Measurements from ENCODE around the gene MAST4. TPM values are rescaled to one million over a fixed set of nuclear protein-coding genes. Genes with fewer than 3 reads are reported as not detected.

The MAST4 gene
- total and polyA plus RNA-seq, 2 of the 8 experiments (the other 6 are each of a cell fraction or from before 2014, with no cell fraction given), result 1.5 to 2.6 TPM

DNA sequence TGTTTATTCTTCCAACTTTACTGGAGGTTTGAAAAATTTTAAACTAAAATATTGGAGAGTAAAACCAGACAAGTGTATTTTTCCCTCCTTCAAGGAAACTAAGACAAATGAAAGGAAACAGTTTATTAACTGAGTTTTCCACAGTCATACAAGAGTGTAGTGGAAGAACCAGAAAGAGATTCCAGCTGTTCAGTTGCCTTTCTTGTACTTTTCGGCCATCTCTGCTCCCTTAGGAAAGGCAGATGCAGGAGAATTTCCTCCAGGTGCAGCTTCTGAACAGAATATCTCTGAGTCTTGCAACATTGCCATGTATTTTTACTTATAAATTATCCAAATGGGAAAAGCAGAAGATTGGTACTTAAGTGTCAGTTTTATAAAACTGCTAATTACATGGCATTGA lies 217.1 kb downstream of the MAST4 start (continued):
- TF ChIP-seq, protein P1, sequence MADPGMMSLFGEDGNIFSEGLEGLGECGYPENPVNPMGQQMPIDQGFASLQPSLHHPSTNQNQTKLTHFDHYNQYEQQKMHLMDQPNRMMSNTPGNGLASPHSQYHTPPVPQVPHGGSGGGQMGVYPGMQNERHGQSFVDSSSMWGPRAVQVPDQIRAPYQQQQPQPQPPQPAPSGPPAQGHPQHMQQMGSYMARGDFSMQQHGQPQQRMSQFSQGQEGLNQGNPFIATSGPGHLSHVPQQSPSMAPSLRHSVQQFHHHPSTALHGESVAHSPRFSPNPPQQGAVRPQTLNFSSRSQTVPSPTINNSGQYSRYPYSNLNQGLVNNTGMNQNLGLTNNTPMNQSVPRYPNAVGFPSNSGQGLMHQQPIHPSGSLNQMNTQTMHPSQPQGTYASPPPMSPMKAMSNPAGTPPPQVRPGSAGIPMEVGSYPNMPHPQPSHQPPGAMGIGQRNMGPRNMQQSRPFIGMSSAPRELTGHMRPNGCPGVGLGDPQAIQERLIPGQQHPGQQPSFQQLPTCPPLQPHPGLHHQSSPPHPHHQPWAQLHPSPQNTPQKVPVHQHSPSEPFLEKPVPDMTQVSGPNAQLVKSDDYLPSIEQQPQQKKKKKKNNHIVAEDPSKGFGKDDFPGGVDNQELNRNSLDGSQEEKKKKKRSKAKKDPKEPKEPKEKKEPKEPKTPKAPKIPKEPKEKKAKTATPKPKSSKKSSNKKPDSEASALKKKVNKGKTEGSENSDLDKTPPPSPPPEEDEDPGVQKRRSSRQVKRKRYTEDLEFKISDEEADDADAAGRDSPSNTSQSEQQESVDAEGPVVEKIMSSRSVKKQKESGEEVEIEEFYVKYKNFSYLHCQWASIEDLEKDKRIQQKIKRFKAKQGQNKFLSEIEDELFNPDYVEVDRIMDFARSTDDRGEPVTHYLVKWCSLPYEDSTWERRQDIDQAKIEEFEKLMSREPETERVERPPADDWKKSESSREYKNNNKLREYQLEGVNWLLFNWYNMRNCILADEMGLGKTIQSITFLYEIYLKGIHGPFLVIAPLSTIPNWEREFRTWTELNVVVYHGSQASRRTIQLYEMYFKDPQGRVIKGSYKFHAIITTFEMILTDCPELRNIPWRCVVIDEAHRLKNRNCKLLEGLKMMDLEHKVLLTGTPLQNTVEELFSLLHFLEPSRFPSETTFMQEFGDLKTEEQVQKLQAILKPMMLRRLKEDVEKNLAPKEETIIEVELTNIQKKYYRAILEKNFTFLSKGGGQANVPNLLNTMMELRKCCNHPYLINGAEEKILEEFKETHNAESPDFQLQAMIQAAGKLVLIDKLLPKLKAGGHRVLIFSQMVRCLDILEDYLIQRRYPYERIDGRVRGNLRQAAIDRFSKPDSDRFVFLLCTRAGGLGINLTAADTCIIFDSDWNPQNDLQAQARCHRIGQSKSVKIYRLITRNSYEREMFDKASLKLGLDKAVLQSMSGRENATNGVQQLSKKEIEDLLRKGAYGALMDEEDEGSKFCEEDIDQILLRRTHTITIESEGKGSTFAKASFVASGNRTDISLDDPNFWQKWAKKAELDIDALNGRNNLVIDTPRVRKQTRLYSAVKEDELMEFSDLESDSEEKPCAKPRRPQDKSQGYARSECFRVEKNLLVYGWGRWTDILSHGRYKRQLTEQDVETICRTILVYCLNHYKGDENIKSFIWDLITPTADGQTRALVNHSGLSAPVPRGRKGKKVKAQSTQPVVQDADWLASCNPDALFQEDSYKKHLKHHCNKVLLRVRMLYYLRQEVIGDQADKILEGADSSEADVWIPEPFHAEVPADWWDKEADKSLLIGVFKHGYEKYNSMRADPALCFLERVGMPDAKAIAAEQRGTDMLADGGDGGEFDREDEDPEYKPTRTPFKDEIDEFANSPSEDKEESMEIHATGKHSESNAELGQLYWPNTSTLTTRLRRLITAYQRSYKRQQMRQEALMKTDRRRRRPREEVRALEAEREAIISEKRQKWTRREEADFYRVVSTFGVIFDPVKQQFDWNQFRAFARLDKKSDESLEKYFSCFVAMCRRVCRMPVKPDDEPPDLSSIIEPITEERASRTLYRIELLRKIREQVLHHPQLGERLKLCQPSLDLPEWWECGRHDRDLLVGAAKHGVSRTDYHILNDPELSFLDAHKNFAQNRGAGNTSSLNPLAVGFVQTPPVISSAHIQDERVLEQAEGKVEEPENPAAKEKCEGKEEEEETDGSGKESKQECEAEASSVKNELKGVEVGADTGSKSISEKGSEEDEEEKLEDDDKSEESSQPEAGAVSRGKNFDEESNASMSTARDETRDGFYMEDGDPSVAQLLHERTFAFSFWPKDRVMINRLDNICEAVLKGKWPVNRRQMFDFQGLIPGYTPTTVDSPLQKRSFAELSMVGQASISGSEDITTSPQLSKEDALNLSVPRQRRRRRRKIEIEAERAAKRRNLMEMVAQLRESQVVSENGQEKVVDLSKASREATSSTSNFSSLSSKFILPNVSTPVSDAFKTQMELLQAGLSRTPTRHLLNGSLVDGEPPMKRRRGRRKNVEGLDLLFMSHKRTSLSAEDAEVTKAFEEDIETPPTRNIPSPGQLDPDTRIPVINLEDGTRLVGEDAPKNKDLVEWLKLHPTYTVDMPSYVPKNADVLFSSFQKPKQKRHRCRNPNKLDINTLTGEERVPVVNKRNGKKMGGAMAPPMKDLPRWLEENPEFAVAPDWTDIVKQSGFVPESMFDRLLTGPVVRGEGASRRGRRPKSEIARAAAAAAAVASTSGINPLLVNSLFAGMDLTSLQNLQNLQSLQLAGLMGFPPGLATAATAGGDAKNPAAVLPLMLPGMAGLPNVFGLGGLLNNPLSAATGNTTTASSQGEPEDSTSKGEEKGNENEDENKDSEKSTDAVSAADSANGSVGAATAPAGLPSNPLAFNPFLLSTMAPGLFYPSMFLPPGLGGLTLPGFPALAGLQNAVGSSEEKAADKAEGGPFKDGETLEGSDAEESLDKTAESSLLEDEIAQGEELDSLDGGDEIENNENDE (IDR thresholded peaks at IDR 0.05; ENCODE audit: insufficient replicate concordance, low read length), result no peak
- TF ChIP-seq CHD1 (IDR thresholded peaks at IDR 0.05; ENCODE audit: low read depth, low read length) (no peak), JUN (IDR thresholded peaks at IDR 0.05; ENCODE audit: low read depth, low read length) (no peak), POLR2AphosphoS5 (IDR thresholded peaks at IDR 0.05; ENCODE audit: low read depth, low read length) (no peak), CTBP2 (IDR thresholded peaks at IDR 0.05; ENCODE audit: borderline replicate concordance, insufficient read depth, insufficient read length, low read length) (no peak)

Data from H1 (cell line).